Tongue (tissue), 3 donors: ENCODE data around the gene STK25. TPM values are rescaled to one million over a fixed set of nuclear protein-coding genes. Genes with fewer than 3 reads are reported as not detected.
"Not testable (repeated sequence)": the region's sequence is repeated elsewhere in the genome, so short reads cannot be mapped to it uniquely, and the experiment has no call there.

Source experiments
- DNase-seq: peaks from one replicate; pipeline ENCODE4 v3.0.0-alpha.2; 2015
- small RNA-seq: library from RNA; depleted of rRNA; stranded (forward); fragments of <200 nt; gene quantifications from one replicate; pipeline ENCODE3, GENCODE V24; 2014; ENCODE audit warnings: low replicate concordance
- total RNA-seq: library from RNA; depleted of rRNA; stranded (reverse); fragments of >200 nt; gene quantifications from one replicate; pipeline ENCODE4 v1.2.3, GENCODE V29; 2014

Gene STK25
- total RNA-seq, 1 donor from 2014 or later, result 244 TPM

DNA sequence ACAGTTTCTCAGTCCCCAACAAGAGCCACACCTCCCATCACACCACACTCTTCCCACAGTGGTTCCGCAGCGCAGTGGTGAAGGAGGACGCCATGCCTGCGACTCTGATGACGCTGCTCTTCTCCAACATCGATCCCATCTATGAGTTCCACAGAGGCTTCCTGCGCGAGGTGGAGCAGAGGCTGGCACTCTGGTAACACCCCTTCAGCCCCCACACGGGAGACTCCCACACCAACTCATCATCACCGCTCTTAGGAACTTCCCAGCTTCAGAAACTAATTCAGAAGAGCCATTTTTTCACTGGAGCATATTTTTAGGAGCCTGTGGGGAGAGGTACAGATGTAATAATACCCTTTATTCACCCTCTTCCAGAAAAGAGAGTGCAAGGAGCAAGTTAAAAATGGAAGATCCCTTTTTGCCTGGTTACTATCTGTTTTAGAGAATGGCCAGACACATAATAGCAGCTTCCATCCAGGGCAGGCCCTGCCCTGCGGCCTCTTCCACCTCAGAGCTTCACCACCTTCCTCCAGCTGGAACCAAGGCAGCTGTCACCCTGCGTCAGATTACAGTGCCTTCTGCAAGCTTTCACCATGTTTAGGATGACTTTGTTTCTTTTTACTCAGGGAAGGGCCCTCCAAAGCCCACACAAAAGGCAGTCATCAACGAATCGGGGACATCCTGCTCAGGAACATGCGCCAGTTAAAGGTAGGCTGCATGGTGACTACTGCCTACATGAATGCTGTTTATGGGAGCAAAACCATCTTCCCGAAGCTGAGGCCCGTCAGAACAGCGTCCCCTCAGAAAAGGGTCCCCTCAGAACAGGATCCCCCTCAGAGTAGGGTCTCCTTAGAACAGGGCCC lies 44.9 kb downstream of the STK25 start:
- peak; percentile 72 for DNase-seq

DNA sequence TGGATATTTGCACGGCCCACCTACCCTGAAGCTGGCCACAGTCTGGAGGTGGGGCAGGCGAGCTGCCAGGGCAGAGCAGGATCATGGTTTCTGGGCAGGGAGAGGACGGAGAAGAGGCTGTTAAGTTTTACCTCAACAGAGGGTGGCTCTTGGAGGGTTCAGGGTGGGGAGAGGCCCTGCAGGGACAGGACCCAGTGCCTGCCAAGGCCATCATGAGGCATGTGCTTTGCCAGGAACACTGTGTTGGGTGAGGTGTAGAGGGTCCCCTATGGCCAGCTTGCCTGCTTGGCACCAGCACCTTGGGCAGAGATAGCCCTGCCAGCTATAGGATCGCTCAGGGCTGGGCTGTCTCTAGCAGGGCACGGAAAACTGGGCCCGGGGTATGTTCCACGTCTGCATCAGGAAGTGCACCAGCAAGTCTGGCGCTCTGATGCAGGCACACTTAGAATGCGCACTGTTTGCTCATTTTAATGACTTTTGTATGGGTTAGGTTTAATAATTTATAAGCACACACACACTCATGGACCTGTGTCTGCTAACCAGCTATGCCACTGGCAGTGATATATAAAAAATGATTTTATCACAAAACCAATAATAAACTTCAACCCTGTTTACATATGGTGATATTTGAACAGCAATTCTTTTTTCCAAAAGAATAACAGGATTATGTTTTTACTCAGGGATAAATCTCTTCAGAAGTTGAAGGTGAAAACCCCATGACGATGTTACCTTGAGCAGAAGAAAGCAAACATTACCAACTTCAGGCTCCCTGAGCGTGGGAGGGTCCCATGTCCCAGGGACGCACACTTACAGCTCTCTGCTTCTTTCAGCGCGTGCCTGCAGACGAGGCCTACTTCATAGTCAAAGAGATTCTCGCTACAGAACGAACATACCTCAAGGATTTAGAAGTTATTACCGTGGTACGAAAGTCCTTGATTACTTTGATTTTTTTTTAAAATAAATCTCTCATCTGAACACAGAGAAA lies 46.4 kb downstream of the STK25 start:
- peak; percentile 34 for DNase-seq

DNA sequence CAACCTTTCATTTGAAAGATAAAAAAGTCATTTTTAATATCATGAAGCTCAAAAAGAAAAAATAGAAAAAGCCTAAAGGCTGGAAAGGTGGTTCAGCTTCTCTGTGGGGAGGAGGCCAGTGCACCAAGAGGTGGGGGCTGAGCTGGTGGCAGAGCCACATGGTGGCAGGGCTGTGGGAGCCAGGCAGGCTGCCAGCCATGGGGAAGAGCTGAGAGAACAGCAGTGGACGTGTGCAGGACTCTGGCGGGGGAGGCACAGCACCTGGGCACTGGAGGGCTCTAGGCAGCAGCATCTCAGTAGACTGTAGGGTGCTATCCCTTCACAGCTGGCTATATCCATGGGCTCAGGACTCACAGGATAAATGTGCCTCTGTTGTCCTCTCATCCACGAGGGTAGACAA lies 47.8 kb downstream of the STK25 start:
- no peak for DNase-seq

DNA sequence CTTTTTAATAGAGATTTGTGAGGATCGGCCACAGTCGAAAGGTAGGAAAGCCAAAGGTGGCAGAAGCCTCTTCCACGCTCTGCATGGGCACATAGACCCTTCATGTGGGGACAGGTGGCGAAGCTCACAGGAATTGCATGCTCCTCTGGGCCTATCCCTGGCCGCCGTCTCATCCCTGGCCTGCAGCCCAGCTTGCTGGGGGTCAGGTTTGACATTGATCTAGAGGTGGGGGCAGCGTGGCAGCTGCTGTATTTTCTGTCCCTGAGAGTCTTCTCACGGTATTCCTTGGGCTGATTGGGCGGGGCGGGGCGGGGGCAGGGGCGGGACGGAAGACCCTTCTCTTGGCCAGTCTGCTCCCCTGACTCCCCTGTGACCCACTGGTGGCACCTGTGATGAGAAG lies 48.9 kb downstream of the STK25 start:
- DNase-seq, result peak; percentile 29

DNA sequence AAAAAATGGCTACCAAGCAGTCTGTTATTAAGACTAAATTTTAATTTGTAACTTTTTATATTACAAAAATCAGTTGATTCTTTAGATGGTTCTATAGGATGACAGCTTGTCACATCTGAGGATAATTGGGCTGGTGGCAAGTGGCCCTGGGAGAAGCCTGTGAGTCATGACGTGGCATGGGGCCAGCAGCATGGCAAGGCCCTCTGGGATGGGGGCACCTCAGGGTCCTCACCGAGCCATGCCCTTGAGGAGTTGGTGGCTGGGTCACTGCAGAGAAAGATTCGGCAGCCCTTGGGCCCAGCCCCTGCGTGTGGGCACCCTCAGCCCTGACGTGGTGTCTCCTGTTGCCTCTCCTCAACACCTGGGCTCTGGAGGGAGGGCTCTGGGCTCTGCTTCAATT lies 49.7 kb downstream of the STK25 start:
- no peak for DNase-seq

DNA sequence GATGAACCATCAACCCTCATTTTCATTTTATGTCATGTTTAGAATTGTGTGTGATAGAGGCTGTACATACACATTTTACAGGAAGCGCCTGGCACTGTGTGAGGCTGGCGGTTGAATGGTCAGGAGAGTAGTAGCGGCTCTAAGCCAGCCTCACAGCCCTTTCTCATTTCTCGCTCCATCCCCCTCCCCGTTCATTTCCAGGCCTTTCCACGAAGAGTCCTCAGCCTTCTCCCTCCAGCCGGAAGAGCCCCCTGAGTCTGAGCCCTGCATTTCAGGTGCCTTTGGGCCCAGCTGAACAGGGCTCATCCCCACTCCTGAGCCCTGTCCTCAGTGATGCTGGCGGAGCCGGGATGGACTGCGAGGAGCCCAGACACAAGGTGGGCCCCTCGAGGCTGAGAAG lies 51.8 kb downstream of the STK25 start:
- DNase-seq, result no peak

DNA sequence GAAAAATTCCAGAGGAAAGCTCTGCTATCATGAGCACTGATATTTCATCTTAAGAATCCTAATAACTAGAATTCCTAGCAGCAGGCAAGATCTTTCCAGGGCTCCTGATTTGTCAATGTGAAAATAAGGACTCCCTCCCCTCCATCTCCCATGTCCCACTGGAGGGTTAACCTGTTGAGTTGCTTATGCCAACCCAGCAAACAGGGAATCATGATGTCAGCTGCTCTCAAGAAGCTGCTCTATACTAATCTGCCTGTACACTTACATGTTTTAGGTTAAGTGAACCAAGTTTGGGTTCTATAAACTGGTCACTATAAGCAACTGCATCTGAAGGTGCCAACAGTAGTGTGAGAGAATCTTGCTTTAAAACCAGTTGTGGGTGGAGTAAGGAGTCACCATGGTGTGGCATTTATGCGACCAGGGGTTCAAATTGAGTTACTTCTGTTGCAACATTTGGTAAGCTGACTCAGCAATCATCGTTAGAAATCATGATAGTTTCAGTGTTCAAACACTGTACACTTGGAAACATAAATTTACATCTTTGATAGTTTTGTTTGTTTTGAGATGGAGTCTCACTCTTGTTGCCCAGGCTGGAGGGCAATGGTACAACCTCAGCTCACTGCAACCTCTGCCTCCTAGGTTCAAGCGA lies 53.4 kb downstream of the STK25 start:
- no peak for DNase-seq

DNA sequence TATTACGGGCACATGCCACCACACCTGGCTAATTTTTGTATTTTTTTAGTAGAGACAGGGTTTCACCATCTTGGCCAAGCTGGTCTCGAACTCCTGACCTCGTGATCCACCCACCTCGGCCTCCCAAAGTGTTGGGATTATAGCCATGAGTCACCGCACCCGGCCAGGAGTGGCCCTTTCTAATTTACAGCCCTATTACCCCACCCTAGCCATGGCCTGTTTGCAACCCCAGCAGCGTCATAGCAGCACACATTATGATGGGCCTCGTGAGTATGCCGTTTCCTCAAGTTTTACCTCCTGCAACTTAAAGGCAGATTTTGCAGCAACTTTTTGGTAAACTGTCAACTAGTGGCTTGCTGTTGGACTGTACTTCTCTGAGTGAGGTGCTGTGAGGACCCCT lies 54.5 kb downstream of the STK25 start:
- DNase-seq, result not testable (repeated sequence)

DNA sequence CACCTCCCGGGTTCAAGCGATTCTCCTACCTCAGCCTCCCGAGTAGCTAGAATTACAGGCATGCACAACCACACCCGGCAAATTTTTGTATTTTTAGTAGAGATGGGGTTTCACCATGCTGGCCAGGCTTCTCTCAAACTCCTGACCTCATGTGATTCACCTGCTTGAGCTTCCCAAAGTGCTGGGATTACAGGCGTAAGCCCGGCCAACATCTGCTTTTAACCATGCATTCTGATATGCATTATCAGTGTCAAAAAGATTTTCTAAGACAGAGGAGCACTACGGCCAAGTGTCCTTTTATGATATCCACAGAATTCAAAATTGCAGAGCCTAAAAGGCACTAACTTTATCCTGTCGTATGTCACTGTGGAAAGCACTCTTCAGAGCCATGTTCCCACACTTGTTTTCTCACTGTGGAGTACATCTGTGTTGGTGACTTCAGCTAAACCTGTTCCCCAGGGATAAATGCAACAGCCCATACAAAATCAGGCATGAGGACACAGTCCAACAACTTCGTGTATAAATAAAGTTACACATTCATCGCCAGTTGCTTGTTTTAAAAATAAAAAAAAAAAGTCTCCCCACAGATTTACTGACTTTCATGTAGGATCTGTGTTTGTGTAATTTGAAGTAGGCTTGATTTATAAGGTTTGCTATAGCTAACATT lies 56.4 kb downstream of the STK25 start:
- peak; percentile 69 for DNase-seq

DNA sequence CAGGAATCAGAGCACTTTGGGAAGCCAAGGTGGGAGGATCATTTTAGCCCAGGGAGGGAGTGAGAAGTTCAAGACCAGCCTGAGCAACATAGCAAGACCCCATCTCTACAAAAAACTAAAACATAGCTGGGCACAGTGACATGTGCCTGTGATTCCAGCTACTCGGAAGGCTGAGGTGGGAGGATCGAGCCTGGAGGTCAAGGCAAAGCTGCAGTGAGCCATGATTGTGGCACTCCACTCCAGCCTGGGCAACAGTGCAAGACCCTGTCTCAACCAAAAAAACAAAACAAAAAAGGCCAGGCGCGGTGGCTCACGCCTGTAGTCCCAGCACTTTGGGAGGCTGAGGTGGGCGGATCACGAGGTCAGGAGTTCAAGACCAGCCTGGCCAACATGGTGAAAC lies 58.3 kb downstream of the STK25 start:
- not testable (repeated sequence) for DNase-seq

DNA sequence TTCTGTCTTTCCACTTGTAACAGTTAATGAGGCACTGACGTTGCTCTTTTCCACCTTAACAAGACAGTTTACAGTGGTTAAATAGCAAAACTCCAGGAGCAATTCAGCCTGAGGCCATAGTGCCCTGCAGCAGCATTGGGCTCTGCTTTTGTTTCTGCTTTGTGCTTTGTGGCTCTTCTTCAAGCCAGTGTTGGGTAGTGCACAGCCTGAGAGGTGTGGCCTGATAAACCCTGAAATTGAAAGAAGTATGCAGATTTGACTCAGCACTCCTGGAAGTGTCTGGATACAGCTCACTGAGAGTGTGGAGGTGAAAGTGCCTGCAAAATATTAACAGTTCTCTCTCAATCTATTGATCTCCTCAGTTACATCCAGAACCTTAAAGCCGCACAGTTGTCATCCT lies 63.0 kb downstream of the STK25 start:
- no peak for DNase-seq

DNA sequence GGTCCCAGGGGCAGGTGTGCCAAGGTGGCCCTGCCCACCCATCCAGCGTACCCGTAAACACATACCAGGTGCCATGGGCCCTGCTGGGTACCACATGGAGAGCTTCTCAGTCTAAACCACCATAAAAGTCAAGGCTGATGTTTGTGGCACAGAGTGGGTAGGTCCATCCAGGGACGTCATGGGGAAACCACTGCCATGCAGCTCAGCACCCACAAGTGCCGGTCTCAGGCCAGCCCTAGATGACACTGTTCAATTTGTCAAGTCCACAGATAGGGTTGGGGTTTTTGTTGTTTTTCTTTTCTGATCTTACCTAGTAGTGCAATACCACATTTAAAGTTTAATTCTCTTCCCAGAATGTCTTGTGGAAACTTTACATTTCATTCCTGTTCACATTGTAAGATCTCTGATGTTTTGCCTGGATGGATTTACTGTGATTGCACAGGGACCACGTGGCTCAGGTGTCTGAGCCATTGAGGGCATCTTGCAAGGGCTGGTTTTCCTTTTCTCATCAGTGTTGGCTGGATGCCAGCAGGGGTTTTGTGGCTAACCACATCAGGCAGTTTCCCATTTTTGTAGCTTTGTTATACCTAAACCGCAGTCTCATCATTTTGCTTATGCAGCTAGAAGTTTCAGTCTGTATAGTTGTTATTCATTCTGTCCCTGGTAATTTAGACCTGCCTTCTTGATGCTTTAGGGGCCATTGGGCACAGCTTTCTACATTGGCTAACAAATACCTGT lies 64.7 kb downstream of the STK25 start:
- no peak for DNase-seq

Small RNAs within 50 kb of the gene (small RNA-seq; reads per million reads assigned to genes)
- not detected for gene MIR3133

Other genes with a start within 250 kb of the STK25 start
- 509 TPM for gene HDLBP, start 192.9 kb downstream of the STK25 start, total RNA-seq
- gene SEPTIN2, start 192.7 kb downstream of the STK25 start, total RNA-seq, result 355 TPM
- 46.5 TPM for gene FARP2, start 152.3 kb downstream of the STK25 start, total RNA-seq
- 28.0 TPM for gene BOK, start 50.2 kb upstream of the STK25 start, total RNA-seq
- gene THAP4, start 128.6 kb upstream of the STK25 start, total RNA-seq, result 27.5 TPM
- gene ATG4B, start 129.1 kb upstream of the STK25 start, total RNA-seq, result 45.7 TPM
- gene DTYMK, start 178.2 kb upstream of the STK25 start, total RNA-seq, result 20.0 TPM
- 26.4 TPM for gene ING5, start 193.5 kb upstream of the STK25 start, total RNA-seq
- gene D2HGDH, start 226.0 kb upstream of the STK25 start, total RNA-seq, result 23.1 TPM